HG02571 (cell line): ENCODE measurements around the gene DALRD3.
A peak's percentile ranks its signal among the peaks of the same experiment; 100 is the strongest.
"Not testable (repeated sequence)": the region's sequence is repeated elsewhere in the genome, so short reads cannot be mapped to it uniquely, and the experiment has no call there.

Experiments
- ATAC-seq: cut with Tn5 transposase; IDR thresholded peaks from one replicate; pipeline ENCODE4 v1.9.1; 2021; ENCODE audit warnings: mild to moderate bottlenecking, moderate library complexity; ENCODE audit not compliant: unreplicated experiment

The DALRD3 gene

DNA sequence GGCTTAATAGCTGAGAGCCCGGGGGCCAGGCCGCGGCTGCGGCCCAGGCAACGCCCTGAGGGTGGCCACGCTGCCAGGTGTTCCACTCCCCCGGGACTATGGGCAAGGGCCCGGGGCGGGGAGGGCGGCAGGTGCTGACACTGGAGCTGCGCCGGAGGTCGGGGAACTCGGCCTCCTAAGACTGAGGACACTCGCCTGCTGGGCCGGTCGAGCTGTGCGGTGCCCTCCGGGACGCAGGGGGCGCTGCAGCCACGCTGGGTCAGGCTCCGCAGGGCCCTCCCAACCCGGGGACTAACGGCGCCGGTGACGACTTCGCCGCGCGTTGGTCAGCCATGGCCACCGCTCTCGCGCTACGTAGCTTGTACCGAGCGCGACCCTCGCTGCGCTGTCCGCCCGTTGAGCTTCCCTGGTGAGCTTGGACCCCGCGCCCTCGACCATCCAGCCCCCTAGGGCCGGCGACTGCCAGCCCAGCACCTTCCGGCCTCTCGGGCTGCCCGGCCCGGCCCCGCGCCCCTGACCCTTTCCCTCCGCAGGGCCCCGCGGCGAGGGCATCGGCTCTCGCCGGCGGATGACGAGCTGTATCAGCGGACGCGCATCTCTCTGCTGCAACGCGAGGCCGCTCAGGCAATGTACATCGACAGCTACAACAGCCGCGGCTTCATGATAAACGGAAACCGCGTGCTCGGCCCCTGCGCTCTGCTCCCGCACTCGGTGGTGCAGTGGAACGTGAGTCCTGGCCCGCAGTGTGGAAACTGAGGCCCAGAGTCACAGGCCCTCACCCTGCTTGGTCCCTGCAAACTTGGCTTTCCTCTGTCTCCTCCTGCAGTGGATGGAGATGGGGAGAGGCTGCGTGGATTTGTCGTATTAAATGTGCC, 3.7 kb upstream of the DALRD3 start, which contains the start of gene NDUFAF3:
Gene NDUFAF3 (plus strand): TSS at position 309 of the 875 bp plus-strand sequence. CDS start 24 bp downstream, at position 333.
- peak; percentile 49 for ATAC-seq

DNA sequence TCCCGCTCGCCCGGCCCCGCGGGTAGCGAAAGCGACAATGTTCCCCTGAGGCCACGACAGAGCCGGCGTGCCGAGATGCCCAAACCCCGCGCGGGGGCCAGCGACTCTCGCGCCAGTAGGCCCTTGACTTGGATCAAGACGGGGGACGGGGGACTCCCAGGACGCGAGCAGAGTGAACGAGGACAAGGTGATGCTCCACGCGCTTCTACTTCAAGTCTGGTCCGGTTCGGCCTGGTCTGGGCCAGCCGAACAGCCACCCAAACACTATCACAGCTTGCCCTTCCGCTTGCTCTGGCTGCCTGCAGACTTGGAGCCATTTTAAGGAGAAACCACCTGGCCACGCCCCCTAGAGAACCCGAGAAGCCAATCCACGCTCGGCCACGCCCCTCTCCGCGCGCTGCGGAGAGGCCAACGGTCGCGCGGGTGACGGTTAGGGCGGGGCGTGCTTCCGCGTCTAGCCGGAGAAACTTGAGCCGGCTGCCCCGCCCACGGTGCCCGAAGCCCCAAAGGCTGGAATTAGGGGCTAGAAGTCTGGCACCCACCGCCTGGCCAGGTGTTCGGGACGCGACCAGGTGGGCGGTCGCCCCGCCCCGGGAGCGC, 2.9 kb upstream of the DALRD3 start:
- peak; percentile 50 for ATAC-seq

DNA sequence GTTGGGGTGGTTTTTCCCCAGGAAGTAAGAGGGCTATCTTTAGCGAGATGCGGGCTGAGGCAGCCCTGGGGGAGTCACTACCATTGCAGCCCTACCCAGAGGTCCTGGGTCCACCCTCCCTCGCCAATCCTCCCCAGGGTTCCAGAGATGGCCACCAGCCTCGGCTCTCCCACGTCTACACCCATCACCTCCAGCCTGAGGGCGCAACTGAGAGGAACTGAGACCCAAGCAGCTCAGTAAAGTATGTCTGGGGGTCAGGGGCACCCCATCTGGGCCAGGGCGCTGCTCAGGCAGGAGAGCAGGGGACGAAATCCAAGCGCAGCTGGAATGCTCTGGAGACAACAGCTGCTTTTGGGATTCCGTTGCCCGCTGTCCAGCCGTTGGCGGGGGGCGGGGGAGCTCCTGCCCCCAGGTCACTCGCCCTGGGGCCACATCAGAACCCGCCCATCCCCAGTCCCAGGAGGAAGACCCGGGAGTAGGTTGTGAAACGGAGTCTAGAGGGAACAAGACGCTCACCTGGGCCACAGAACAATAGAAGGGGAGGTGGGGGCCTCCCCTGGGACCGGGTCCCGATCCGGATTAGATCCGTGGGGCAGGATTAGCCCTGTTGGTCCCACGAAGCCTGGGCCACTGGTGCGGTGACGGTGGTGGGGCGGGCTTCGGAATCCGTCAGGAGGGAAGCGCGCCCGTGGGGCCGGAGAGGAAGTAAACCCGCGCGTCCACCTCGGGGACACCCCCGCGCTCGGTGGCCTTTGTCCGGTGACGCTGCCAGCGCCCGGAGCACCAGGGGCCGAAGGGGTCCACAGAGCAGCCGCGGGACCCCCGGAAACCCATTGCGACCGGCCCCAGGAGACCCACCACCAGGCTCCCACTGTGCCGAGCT, 2.2 kb upstream of the DALRD3 start:
- peak; percentile 0 for ATAC-seq

DNA sequence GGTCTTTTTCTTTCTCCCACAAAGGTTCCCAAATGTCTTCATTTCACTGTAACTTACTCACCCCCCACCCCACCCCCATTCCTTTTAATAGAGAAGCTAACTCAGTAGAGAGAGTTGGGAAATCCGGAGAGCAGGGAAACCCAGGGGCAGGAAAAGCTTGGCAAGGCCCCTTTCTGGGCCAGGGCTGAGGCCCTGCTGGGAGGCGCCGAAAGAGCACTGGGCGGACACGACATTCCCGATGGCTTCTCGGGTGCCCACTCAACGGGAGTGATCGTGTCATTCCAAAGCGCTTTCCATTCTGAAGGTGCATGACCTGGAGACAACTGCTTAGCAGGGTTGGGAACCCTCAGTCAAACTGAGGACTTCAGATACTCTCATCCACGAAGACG, 1.6 kb upstream of the DALRD3 start:
- ATAC-seq: no peak

DNA sequence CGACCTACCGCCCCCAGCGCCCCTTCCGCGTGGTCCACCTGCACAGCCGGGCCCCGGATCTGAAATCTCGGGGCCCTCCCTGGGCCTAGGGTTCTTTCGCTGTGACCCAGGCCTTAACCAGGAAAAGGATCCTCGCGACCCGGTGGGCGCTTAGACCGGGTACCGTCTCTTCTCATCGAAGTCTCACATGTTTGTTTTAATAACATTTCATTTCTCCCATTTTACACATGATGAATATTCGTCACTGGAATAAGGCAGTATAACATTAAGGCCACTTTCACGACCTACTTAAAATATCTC, 277 bp upstream of the DALRD3 start:
- no peak for ATAC-seq

DNA sequence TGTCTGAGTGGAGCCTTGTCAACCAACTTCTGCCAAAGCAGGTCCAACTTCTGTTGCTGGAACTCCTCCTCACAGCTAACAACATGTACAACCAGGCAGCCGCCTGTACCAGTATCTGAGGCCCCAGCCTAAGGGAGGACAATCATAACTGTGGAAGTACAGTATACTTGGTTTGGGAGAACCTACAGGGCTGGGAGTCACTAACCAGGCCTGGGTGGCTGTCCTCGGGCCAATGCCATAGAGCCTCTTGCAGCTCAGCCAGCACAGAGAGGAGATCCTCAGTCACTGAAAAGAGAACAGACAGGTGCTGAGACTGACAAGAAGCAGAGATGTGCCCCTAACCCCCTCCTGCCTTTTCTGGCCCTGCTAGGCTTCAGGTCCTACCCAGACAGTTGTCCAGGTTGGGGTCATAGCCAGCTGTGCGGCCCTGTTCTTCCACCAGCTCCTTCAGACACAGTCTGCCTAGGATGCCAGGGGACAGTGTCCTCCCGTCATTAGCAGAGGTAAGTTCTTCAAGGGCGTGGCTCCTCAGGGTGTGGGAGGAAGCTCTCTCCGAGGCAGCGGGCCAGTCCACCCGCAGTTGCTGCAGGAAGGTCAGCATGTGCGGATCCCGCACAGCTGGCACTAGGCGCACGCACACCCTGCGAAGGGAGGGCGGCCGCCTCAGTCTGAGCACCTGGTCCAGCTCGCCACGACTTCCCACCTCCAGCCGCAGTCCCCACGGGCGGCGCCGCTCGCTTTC, 980 bp downstream of the DALRD3 start:
- ATAC-seq: no peak

DNA sequence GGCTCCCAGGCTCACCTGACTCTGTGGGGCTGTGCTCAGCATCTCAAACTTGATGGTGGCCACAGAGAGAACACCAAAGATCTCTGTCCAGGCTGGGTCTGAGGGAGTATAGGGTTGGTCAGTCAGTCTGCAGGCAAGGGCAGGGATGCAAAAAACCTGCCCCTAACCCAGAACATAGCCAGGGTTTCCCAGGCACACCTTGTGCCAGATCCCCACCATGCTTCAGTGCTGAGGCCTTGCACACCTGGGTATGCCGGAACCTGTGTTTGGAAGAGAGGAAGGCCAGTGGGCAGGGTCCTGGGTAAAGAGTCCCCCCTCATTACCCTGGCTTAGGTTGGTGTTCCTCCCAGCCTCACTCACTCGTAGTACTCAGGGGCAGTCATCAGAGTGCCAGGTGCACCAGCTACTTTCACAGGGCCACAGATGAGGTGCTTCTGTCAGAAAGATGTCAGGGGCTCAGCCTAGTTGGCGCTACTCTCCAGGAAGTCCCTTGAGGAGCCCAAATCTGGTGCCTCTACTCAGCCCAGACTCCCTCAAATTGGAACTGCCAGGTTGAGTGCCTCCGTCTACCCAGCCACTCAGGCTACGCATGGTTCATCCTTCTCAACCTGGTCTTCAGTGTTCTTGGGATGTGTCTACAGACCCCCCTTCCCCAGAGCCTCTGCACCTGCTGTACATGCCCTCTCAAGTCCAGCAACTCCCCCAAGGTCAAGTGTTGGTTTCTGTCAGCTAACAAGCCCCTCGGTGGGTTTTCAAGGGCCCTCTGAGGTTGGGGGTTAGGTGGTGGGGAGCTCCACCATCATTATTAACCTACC, 1.8 kb downstream of the DALRD3 start:
- no peak for ATAC-seq

DNA sequence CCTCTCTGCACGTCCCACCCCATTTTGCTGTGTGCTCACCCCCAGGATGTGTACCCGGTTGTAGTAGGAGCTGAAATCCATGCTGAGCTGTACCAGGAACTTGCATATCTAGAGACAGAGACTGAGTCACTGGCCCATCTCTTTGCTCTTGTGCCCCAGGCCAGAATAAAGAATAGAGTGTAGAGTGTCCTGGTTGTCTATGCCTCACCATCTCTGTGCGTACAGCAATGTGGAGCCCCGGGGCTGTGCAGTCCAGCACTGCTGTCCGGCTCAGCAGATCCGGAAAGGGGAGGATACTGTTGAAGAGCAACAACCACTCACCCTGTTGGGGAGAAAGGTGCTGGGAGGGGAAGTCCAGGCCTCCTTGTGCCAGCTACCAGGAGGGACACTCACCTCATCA, 2.6 kb downstream of the DALRD3 start:
- ATAC-seq: no peak

DNA sequence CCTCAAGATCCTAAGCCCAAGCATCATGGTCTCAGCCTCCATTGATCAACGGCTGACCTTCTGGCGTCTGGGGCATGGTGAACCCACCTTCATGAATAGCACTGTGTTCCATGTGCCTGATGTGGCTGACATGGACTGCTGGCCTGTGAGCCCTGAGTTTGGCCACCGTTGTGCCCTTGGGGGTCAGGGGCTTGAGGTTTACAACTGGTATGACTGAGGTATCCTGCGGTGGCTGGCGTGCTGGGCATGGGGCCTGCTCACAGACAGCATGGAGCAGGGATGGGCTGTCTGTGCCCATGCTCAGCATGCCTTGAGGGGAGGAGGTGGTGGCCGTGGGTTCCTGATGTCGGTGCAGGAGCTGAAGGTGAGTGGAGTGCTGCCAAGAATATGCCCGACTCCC, 3.3 kb downstream of the DALRD3 start:
- ATAC-seq: no peak

DNA sequence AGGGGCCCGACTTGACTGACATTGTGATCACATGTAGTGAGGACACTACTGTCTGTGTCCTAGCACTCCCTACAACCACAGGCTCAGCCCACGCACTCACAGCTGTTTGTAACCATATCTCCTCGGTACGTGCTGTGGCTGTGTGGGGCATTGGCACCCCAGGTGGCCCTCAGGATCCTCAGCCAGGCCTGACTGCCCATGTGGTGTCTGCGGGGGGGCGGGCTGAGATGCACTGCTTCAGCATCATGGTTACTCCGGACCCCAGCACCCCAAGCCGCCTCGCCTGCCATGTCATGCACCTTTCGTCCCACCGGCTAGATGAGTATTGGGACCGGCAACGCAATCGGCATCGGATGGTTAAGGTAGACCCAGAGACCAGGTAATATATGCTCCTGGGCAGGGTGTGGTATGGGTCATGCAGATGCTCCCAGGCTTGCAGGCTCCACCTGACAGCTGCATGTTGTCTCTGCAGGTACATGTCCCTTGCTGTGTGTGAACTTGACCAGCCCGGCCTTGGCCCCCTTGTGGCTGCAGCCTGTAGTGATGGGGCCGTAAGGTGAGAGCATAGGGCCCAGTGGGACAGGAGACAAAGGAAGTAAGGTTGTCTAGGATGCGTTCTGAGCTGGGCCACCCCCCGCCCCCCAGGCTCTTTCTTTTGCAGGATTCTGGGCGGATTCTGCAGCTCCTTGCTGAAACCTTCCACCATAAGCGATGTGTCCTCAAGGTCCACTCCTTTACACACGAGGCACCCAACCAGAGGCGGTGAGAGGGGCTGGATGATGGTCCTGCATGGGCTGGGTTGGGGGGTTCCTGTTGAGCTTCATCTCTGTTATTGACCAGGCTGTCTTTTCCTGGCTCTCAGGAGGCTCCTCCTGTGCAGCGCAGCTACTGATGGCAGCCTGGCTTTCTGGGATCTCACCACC, 4.4 kb downstream of the DALRD3 start:
- ATAC-seq: no peak

DNA sequence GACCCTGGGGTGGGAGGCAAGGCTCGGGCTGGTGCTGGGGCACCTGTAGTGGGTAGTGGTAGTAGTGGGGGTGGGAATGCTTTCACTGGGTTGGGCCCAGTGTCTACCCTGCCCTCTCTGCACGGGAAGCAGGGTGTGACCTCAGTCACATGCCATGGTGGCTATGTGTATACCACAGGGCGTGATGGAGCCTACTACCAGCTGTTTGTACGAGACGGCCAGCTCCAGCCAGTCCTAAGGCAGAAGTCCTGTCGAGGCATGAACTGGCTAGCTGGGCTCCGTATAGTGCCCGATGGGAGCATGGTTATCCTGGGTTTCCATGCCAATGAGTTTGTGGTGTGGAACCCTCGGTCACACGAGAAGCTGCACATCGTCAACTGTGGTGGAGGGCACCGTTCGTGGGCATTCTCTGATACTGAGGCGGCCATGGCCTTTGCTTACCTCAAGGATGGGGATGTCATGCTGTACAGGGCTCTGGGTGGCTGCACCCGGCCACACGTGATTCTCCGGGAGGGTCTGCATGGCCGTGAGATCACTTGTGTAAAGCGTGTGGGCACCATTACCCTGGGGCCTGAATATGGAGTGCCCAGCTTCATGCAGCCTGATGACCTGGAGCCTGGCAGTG, 5.2 kb downstream of the DALRD3 start:
- ATAC-seq: no peak

DNA sequence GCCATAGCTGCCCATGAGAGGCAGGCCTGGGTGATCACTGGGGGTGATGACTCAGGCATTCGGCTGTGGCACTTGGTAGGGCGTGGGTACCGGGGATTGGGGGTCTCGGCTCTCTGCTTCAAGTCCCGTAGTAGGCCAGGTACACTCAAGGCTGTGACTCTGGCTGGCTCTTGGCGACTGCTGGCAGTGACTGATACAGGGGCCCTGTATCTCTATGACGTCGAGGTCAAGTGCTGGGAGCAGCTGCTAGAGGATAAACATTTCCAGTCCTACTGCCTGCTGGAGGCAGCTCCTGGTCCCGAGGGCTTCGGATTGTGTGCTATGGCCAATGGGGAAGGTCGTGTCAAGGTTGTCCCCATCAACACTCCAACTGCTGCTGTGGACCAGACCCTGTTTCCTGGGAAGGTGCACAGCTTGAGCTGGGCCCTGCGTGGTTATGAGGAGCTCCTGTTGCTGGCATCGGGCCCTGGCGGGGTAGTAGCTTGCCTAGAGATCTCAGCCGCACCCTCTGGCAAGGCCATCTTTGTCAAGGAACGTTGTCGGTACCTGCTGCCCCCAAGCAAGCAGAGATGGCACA, 5.9 kb downstream of the DALRD3 start:
- ATAC-seq: no peak

DNA sequence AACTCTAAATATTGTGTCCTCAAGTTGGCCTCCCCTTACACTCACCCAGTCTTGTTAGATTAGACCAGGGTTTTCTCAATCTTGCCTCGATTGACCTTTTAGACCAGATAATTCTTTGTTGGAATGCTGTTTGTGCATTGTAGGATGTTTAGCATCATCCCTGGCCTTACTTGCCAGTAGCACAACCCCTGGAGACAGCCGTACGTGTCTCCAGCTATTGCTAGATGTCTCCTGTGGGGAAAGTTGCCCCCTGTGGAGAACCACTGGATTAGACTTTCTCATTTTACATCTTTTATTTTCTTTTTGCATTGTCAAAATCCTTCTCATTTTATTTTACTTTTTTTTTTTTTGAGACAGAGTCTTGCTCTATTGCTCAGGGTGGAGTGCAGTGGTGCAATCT, 9.0 kb downstream of the DALRD3 start:
- ATAC-seq: no peak

DNA sequence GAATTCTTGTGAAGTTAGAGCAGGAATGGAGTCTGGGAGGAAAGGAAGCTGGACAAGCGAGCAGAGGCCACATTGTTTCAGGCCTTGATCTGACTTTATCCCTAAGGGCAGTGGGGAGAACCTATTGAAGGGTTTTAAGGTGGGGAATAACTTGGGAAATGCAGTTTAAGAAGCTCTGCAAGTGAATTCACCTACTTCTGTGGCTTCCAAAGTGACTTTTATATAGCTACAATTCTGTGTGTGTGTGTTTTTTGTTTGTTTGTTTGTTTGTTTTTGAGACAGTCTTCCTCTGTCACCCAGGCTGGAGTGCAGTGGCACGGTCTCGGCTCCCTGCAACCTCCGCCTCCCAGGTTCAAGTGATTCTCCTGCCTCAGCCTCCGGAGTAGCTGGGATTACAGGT, 9.8 kb downstream of the DALRD3 start:
- not testable (repeated sequence) for ATAC-seq

DNA sequence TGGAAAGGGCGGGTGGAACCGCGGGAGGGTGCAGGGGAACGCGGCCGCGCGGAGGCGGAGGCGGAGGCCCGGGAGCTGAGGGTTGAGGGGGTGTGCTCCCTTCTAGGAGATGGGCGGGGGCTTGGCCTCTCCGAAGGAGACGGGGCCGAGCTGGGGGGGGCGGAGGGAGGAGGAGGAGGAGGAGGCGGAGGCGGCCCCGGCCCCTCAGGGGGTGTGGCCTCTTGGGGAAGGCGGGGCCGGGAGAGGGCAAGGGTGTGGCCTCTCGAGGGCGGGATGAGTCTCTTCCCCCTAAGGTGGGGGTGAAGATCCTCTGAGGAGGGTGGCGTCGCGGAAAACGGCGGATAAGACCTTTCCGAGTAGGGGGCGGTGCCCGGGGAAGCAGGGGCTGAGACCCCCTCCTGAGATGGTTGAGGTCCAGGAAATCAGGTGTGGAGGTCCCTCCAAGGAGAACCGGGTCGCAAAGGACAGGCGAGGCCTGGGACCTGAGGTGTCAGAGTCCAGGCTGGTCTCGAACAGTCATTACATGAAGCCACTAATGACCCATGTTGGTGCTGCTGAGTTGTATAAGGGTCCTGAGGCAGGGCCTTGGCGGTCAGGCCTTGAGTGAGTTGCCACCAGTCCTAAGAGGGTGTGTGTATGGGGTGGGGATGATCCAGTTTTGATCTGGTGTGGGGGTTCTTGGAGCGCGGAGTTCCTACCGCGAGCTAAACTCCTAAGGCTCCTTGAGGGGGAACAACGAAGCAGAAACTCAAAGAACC, 10.4 kb downstream of the DALRD3 start:
- ATAC-seq: peak; percentile 36

DNA sequence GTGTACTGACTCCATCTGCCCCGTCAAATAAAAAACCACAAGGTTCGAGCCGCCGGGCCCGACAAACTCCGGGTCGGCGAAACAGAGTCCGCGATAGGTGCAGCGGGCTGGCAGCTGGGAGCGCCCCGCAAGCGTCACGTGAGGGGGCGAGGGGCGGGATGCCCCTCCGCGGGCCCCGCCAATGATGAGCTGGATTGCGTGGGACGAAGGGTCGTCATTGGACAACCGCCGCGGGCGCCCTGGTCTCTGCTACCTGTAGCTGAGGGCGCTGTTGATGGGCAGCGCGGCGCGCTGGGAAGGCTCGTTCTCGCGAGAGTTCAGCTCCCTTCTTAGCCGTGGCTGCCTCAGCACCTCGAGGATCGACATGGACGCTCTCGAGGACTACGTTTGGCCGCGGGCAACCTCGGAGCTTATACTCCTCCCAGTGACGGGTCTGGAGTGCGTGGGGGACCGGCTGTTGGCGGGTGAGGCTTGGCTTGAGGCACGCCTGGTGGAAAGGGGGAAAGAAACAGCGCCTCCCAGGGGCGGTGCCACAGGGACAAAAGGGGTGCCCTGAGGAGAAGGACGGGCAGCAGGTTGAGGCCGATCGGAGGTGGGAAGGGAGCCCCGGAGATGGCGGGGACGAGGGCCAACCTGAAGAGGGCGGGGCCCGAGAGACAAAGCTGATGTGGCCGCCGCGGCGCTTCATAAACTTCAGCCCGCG, 11.2 kb downstream of the DALRD3 start, which contains the start of gene WDR6:
Gene WDR6 (plus strand): TSS at position 324 of the 703 bp plus-strand sequence. CDS start 41 bp downstream, at position 365.
- ATAC-seq: peak; percentile 85
